NCI-H187 treated with DMSO at 0.1 percent for 48 hours (cell line): ENCODE measurements around the gene RASSF6.
A peak's percentile ranks its signal among the peaks of the same experiment; 100 is the strongest.
"Not testable (repeated sequence)": the region's sequence is repeated elsewhere in the genome, so short reads cannot be mapped to it uniquely, and the experiment has no call there.

Experiments used
- DNase-seq: peaks from one replicate; lab custom pipeline; 2025; lab: John Stamatoyannopoulos, UW

RASSF6 gene

GRCh38 chr4:73577371-73577770 is 42.9 kb downstream of the RASSF6 start:
- no peak for DNase-seq

DNA sequence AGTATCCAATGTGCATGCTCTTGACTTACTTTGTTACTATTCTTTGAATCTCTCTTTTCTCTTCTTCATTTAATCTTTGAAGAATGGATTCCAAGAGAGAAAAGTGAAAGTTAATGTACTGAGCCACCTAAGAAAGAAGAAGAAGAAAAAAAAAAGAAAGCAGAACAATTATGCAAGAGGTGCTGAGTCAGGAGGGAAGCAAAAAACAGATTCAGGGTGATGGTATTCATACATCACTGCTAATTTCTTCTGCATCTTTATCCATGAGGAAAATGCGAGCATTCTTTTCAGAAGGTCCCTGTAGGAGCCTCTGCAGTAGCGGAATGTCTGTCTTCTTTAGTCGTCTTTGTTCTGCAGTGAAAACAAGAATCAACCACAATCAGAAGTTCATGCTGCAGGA is 43.9 kb downstream of the RASSF6 start:
- DNase-seq, result no peak

GRCh38 chr4:73575660-73576059 is 44.6 kb downstream of the RASSF6 start:
- DNase-seq, result no peak

DNA sequence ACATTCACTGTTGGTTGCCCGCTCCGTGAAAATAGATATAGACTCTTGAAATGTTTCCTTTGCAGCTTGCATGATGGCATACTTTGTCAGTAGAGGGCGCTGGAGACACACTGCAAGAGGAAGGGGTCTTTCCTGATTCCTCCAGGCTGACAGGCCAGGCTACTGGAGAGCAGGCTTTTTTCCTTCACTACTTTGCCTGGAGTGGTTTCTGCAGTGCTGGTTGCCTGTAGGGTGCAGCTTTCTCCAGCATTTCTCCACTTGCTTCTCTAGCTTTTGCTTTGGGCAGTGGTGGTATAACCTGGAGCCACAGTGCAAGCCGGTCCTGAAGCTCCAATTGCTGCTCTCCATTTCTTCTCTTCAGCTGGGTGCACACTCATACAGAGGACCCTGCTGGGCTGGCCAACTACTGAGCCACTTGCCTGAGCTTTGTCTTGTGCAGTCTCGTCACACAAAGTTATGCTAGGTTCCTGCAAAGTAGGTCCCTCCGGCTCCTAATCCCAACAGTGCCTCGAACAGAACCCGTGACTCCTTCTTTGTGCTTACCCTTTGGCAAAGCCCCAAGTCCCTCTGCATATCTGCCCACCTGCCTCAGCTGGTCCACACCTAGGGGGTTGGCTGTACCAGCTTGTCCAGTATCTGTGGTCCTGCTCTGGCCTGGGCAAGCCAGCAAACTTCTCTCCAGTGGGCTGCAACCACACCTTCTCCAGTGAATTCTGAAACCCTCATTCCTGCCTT is 46.3 kb downstream of the RASSF6 start:
- DNase-seq, result peak; percentile 77

GRCh38 chr4:73550865-73551264 is 69.4 kb downstream of the RASSF6 start:
- DNase-seq, result not testable (repeated sequence)

DNA sequence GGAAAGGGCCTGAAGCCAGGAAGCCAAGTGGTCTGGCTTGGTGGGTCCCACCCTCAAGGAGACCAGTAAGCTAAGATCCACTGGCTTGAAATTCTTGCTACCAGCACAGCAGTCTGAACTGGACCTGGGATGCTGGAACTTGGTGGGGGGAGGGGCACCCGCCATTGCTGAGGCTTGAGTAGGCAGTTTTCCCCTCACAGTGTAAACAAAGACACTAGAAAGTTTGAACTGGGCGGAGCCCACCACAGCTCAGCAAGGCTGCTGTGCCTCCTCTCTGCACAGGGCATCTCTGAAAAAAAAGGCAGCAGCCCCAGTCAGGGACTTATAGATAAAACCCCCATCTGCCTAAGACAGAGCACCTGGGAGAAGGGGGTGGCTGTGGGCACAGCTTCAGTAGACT is 75.6 kb downstream of the RASSF6 start:
- no peak for DNase-seq

GRCh38 chr4:73541251-73541650 is 79.0 kb downstream of the RASSF6 start:
- DNase-seq, result no peak

GRCh38 chr4:73540826-73541225 is 79.4 kb downstream of the RASSF6 start:
- no peak for DNase-seq

- no peak for DNase-seq
Observed at GRCh38 chr4:73539386-73539785, 80.8 kb downstream of the RASSF6 start.

DNA sequence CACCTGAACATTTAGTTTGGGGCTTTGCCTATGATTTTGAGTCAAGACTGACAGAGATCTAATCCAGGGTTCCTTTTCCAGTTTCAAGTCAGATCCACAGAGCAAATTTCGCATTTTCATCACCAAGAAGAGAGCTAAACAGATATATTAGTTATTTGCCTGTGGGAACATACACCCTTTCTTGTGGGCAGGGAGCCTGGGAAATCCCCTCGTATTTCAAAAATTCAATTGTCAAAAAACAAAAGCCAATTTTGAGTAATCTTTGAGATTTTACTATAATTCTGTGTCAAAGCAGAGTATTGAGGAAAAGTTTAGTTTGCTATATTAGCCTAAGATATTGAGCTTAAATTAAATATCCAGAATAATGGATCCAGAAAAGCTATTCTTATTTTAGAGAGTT is 82.1 kb downstream of the RASSF6 start:
- no peak for DNase-seq

GRCh38 chr4:73533515-73534422 is 86.5 kb downstream of the RASSF6 start:
- DNase-seq, result no peak

GRCh38 chr4:73528171-73528570 is 92.1 kb downstream of the RASSF6 start:
- DNase-seq, result no peak

DNA sequence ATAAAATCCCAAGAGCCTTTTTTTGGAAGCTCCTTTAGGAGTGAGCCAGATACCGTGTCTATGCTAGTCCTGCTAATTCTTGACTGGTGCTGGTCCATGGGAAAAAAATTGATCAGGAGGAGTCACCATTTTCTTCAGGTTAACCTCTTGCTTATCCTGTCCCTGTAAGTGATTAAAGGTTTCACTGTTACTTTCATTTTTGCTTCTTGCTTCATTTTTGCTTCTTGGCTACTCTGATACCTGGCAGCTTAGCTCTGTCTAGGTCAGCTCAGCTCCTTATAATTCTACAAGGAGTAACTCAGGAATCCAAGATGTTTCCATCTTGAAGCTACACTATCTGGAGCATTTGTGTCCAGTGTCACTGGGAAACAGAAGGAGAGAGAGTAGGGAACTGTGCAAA is 93.0 kb downstream of the RASSF6 start:
- DNase-seq, result no peak

GRCh38 chr4:73525611-73526010 is 94.6 kb downstream of the RASSF6 start:
- no peak for DNase-seq

DNA sequence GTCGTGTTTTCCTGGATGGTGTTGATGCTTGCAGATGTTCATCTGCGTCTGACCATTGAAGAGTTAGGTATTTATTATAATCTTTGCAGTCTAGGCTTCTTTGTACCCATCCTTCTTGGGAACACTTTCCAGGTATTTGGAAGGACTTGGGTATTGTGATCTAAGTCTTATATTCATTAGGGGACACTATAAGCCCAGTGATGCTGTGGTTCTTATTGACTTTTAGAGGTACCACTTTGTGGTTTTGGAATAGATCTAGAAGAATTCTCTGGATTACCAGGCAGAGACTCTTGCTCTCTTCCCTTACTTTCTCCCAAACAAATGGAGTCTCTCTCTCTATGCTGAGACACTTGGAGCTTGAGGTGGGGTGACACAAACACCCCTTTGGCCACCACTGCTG is 97.1 kb downstream of the RASSF6 start:
- no peak for DNase-seq
